Fibroblast of peridontal ligament (primary cell): ENCODE measurements around the gene CCDC6.
"Not testable (repeated sequence)": the region's sequence is repeated elsewhere in the genome, so short reads cannot be mapped to it uniquely, and the experiment has no call there.

Source experiments
- DNase-seq: peaks from one replicate; pipeline ENCODE4 v3.0.0-alpha.2; 2010; ENCODE audit errors: extremely low read depth

The CCDC6 gene

GRCh38 chr10:59905731-59906416 is 482 bp downstream of the CCDC6 start:
- DNase-seq, result no peak

- peak; percentile 23 for DNase-seq
These were observed 1.2 kb downstream of the CCDC6 start for GRCh38 chr10:59905066-59905730.

GRCh38 chr10:59904426-59905065 is 1.8 kb downstream of the CCDC6 start:
- no peak for DNase-seq

DNA sequence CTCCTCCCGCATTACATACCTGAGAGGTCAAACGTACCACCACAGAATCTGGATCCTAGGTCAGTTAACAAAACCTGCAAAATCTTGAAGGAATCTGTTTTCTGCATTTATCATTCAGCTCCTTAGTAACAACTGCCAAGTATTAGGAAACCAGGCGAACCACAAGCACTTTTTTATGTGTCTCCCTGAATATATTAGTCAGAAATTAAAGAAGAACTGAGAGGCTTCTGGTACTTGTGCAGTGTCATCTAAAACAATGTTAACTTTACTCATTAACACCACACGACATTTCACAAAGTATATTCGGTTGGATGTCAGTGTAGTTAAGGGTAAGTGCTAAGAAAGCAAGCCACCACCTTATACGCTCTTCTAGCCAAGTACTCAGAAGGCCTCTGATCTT is 2.5 kb downstream of the CCDC6 start:
- peak; percentile 30 for DNase-seq

DNA sequence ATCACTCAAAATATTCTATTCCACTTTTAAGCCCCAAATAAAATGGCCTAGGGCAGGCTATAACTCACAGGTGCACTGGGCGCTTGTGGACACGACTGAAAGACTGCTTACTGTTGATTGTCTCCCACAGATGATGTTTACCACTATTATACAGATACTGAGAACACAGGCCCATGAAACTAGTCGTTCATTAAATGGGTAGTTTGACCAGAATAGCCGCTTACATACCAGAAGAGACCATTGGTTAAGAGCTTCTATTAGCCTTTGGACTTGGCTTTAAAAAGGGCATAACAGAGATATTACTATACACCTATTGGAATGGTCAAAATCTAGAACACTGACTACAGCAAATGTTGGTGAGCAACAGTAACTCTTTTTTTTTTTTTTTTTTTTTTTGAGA is 4.3 kb downstream of the CCDC6 start:
- no peak for DNase-seq

- no peak for DNase-seq
These were observed 4.9 kb downstream of the CCDC6 start for GRCh38 chr10:59901470-59901869.

GRCh38 chr10:59900048-59900727 is 6.2 kb downstream of the CCDC6 start:
- no peak for DNase-seq

DNA sequence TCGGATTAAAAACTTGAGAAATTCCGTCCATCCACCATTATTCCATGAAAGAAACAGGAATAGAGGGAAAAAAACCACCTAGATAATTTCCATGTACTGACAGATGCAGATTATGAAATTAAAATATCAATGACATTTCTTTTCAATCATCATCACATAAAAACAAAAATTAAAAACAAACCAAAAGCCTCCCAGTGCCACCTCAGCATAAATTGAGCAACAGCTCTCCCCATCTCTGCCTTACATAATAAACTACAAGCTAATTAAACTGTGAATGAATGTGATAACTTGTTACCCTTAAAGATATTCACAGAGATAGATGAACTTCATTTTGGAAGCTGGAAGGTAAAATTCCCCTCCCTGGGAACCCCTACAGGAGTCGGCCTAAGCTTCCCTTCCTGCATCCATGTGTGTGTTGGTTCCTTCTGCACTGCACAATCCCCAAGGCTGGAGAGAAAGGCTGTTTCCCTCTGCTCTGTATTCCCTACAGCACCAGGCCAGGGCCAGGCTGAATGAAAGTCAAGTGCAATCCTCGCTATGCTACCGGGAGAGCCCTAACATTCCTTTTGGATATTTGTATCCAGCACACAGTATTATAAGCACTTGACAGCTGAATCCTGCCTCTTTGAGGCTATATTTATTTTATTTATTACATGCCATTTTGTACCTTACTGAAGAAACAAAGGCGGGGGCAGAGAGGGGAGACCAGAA is 8.1 kb downstream of the CCDC6 start:
- DNase-seq, result no peak

GRCh38 chr10:59896191-59896590 is 10.2 kb downstream of the CCDC6 start:
- DNase-seq, result no peak

DNA sequence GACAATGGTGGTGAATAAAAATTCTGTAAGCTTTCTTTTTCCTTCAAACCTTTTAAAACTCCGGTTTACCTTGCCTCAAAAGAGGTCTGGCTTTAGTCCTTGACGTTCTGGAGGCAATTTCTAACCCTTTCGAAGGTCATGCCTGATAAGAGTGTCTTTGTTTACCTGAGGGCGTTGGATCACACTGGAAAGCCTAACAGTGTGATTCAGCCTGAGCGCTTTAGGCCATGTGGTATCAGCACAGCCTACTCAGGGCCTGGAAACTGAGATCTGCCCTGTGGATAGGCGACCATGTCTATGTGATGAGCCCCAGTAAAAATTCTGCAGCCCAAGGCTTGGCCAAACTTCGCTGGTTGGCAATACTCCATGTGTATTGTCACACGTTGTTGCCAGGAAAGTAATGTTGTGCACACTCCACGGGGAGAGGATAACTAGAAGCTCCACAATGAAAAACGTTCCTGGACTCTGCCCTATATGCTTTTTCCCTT is 10.7 kb downstream of the CCDC6 start:
- DNase-seq, result no peak

- DNase-seq, result peak; percentile 91
These were observed 12.2 kb downstream of the CCDC6 start for GRCh38 chr10:59894114-59894513.

GRCh38 chr10:59892697-59893096 is 13.7 kb downstream of the CCDC6 start:
- DNase-seq, result no peak

DNA sequence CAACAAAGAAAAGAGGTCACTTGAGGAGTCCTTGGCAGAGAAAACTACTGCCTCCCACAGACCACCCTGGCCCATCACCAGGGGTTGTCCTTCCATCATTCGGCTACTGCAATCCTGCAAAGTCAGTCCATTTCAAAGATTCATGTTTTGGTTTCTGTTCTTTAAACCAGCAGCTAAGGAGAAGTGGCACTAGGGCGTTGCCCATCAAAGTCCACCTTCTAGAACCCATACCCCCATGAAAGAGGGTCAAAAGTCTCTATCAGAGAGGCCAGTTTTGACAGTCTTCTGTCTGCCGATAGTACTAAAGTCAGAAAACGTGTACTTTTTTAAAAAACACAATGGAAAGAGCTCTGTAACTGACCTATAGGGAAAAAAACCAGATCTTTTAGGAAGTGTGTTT is 14.4 kb downstream of the CCDC6 start:
- DNase-seq, result no peak

DNA sequence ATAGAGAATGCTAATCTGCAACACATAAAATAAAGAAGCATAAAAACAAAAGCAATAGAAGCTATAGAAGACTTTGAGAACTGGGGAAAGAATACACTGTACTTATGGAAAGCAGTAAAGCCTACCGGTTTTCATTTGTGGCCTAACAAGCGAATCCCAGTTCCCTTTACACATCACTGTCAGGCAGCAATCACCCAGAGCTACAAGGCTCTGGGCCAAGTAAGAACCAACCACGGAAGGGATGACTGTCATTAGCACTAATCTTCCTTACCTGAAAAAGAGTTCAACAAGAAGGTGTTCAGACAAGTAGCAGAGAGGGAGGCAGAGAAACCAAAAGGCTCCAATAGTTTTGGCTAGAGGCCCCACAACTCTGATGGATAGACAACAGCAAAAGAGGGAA is 15.0 kb downstream of the CCDC6 start:
- DNase-seq, result no peak

- no peak for DNase-seq
These were observed 17.4 kb downstream of the CCDC6 start for GRCh38 chr10:59888781-59889435.

- DNase-seq, result no peak
These were observed 18.2 kb downstream of the CCDC6 start for GRCh38 chr10:59887972-59888640.

GRCh38 chr10:59887006-59887405 is 19.4 kb downstream of the CCDC6 start:
- no peak for DNase-seq

DNA sequence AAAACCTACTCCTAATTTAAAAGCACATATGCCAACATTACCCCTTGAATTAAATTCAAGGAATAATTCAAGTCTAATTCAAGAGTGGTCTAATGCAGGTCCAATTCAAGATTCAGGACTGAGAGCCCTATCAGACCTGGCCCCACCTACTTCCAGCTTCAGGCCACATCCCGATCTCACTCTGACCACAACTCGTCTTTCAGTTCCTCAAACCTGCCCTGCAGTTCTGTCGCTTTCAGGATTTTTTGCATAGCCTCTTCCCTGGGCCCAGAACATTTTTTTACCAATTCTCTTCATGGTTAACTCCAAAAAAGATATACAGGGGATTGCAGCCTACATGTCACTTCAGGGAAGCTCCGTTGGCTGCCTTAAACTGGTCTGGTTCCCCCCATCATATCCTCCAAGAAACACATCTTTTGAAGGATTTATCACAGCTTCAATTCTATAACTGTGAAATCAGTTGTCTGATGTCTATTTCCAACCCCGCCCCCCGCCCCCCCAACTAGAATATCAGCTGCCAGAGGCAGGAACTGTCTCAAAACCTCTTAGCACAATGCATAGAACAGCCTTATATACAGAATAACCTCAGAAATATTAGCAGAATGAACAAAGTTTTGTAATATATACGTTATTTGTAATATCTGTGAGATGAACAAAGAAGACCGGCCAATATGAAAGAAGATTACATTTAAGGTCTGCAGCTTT is 20.8 kb downstream of the CCDC6 start:
- DNase-seq, result no peak

DNA sequence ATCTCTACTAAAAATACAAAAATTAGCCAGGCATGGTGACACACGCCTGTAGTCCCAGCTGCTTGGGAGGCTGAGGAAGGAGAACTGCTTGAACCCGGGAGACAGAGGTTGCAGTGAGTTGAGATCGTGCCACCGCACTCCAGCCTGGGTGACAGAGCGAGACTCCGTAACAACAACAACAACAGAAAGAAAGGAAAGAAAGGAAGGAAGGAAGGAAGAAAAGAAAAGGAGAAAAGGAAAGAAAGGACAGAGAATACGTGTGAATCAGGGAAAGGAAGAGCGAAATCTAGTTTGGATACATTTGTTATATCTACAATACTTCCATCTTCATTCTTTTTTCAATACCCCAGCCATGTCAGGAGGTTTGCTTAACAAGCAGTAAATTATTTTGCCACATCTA is 21.5 kb downstream of the CCDC6 start:
- not testable (repeated sequence) for DNase-seq

DNA sequence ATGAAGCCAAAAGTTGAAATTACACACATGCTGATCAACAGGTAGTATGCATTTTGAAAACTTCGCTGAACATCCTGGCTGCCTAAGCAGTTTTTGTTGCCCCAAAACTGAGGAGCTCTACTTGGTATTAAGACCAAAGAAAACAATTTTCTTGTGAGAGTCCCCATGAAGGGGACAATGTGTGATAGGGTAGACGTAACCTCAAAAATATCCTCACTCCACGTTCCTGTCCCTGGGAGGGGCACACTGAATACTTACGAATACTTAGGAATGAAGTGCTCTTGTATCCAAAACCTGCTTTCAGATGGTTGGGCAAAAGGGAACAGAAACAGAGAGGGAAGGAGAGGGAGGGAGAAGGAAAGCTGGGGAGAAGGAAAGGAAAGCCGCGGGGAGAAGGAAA is 24.7 kb downstream of the CCDC6 start:
- DNase-seq, result no peak
